ENCODE results near the gene NFKB2.

NFKB2 gene

GRCh38 chr10:102402512-102402896 is 7.0 kb downstream of the NFKB2 start:
- Histone ChIP-seq H3K79me2 (ENCODE audit: insufficient read depth, low read length) (no peaks in the 10 kb centered on the region), H4K20me1 (ENCODE audit: low read depth, low read length) (no peaks in the 10 kb centered on the region), H3K27me3 (ENCODE audit: low read length) (no peaks in the 10 kb centered on the region), H3K4me2 (ENCODE audit: low read depth, low read length, poor library complexity, severe bottlenecking) (no peak overlapping the region), H3K36me3 (ENCODE audit: low read length) (no peaks in the 10 kb centered on the region), H3F3A (ENCODE audit: insufficient read depth) (no peaks in the 10 kb centered on the region), H3K9me2 (replicated peaks; ENCODE audit: insufficient read depth, low read length) (no peaks in the 10 kb centered on the region), H3K4me3 (ENCODE audit: insufficient read depth, low read length, poor library complexity, severe bottlenecking) (no peak overlapping the region), H3K9me3 (ENCODE audit: insufficient read depth, low read length) (no peaks in the 10 kb centered on the region), H2AFZ (ENCODE audit: low read depth, low read length, severe bottlenecking) (no peak overlapping the region), H3K9ac (ENCODE audit: low read length) (no peak overlapping the region), H3K27ac (ENCODE audit: low read depth, low read length) (no peak overlapping the region)
- no peak for TF ChIP-seq EZH2phosphoT487 (conservative IDR thresholded peaks at IDR 0.05; ENCODE audit: low read length)
- TF ChIP-seq CTCF (IDR thresholded peaks at IDR 0.05; ENCODE audit: insufficient read depth, low read length, poor library complexity, severe bottlenecking): no peak

- no peak overlapping the region for H3K4me2 ChIP-seq (ENCODE audit: low read depth, low read length, poor library complexity, severe bottlenecking)
Measured at GRCh38 chr10:102403115-102403514, 7.6 kb downstream of the NFKB2 start.

GRCh38 chr10:102404361-102405107 is 9.0 kb downstream of the NFKB2 start:
- Histone ChIP-seq H4K20me1 (ENCODE audit: low read depth, low read length) (no peaks in the 10 kb centered on the region), H2AFZ (ENCODE audit: low read depth, low read length, severe bottlenecking) (no peak overlapping the region), H3K27ac (ENCODE audit: low read depth, low read length) (no peak overlapping the region), H3K36me3 (ENCODE audit: low read length) (no peaks in the 10 kb centered on the region), H3K9me2 (replicated peaks; ENCODE audit: insufficient read depth, low read length) (no peaks in the 10 kb centered on the region), H3K9ac (ENCODE audit: low read length) (no peak overlapping the region), H3F3A (ENCODE audit: insufficient read depth) (no peaks in the 10 kb centered on the region), H3K9me3 (ENCODE audit: insufficient read depth, low read length) (no peaks in the 10 kb centered on the region), H3K4me2 (ENCODE audit: low read depth, low read length, poor library complexity, severe bottlenecking) (no peak overlapping the region), H3K79me2 (ENCODE audit: insufficient read depth, low read length) (no peaks in the 10 kb centered on the region), H3K27me3 (ENCODE audit: low read length) (no peaks in the 10 kb centered on the region), H3K4me3 (ENCODE audit: insufficient read depth, low read length, poor library complexity, severe bottlenecking) (no peak overlapping the region)
- TF ChIP-seq CTCF (IDR thresholded peaks at IDR 0.05; ENCODE audit: insufficient read depth, low read length, poor library complexity, severe bottlenecking): no peak
- TF ChIP-seq EZH2phosphoT487 (conservative IDR thresholded peaks at IDR 0.05; ENCODE audit: low read length): no peak

More at GRCh38 chr10:102403115-102403514, 7.6 kb downstream of the NFKB2 start:
- H2AFZ ChIP-seq (ENCODE audit: low read depth, low read length, severe bottlenecking): no peak overlapping the region
- no peak overlapping the region for H3K27ac ChIP-seq (ENCODE audit: low read depth, low read length)
- TF ChIP-seq CTCF (IDR thresholded peaks at IDR 0.05; ENCODE audit: insufficient read depth, low read length, poor library complexity, severe bottlenecking): no peak
- TF ChIP-seq EZH2phosphoT487 (conservative IDR thresholded peaks at IDR 0.05; ENCODE audit: low read length): no peak
- H3K36me3 ChIP-seq (ENCODE audit: low read length): no peaks in the 10 kb centered on the region
- no peaks in the 10 kb centered on the region for H4K20me1 ChIP-seq (ENCODE audit: low read depth, low read length)
- H3K79me2 ChIP-seq (ENCODE audit: insufficient read depth, low read length): no peaks in the 10 kb centered on the region
- no peak overlapping the region for H3K4me3 ChIP-seq (ENCODE audit: insufficient read depth, low read length, poor library complexity, severe bottlenecking)
- no peak overlapping the region for H3K9ac ChIP-seq (ENCODE audit: low read length)
- no peaks in the 10 kb centered on the region for H3F3A ChIP-seq (ENCODE audit: insufficient read depth)
- H3K9me3 ChIP-seq (ENCODE audit: insufficient read depth, low read length): no peaks in the 10 kb centered on the region
- H3K9me2 ChIP-seq (replicated peaks; ENCODE audit: insufficient read depth, low read length): no peaks in the 10 kb centered on the region
- no peaks in the 10 kb centered on the region for H3K27me3 ChIP-seq (ENCODE audit: low read length)
